Mucosa of descending colon (tissue), 3 donors: Measurements from ENCODE around the gene TBX19. TPM values are rescaled to one million over a fixed set of nuclear protein-coding genes. Genes with fewer than 3 reads are reported as not detected.
A peak's percentile ranks its signal among the peaks of the same experiment; 100 is the strongest.

Source experiments
- ATAC-seq: fragments of 200-7000 bp; cut with Tn5 transposase; one replicate; pipeline ENCODE4 v1.9.1; 2020; ENCODE audit warnings: mild to moderate bottlenecking, moderate library complexity
- DNase-seq, 3 donors: peaks; one replicate each; pipeline ENCODE4 v3.0.0-alpha.2; 2020
- H3K36me3 ChIP-seq: fragments of 200-600 bp; one replicate; pipeline ENCODE4 v1.8.0; 2021; ENCODE audit warnings: low read depth, mild to moderate bottlenecking
- H3K4me1 ChIP-seq: fragments of 200-600 bp; one replicate; pipeline ENCODE4 v1.8.0; 2021; ENCODE audit warnings: low read depth, mild to moderate bottlenecking
- H3K4me3 ChIP-seq: fragments of 200-600 bp; one replicate; pipeline ENCODE4 v1.8.0; 2021; ENCODE audit warnings: mild to moderate bottlenecking
- H3K9me3 ChIP-seq: fragments of 200-600 bp; one replicate; pipeline ENCODE4 v1.8.0; 2021; ENCODE audit warnings: mild to moderate bottlenecking
- CTCF ChIP-seq: fragments of 200-600 bp; IDR thresholded peaks from one replicate; pipeline ENCODE4 v1.8.0; 2022; ENCODE audit warnings: antibody characterized with exemption, mild to moderate bottlenecking
- intact Hi-C, 2 donors: fragments of 100-400 bp; cut with DNase I in 1 of 2; cut with micrococcal nuclease in 1 of 2; formaldehyde crosslinking; loops; one replicate each; pipeline versions ENCODE4 v1.11.0 to v1.11.1; 2022; cut with DNase I, micrococcal nuclease
- total RNA-seq, 3 donors: library from RNA; stranded (reverse); fragmentation: NEBNext Ultra II Directional in 2 of 3; extraction: Animal tissue kit (Norgen Biotek cat#: 25700) in 2 of 3; gene quantifications; one replicate each; pipeline versions ENCODE4 v1.2.1 to v1.2.4, GENCODE V29; 2021 to 2023
- donor health status: DM: no; HTN: no; CAD: no; lungs with moderate emphysema.
- donor health status: DM: no; HTN: no; CAD: no.
- donor health status: DM: no; HTN: yes; CAD: no.

The TBX19 gene
- total RNA-seq, 3 donors from 2014 or later, result 1.1 to 2.6 (median 2.3) TPM

GRCh38 chr1:168300626-168301025, 19.9 kb downstream of the TBX19 start:
- Histone ChIP-seq H3K9me3 (no peaks in the 10 kb centered on the region), H3K4me3 (no peak overlapping the region), H3K4me1 (no peaks in the 10 kb centered on the region), H3K36me3 (no peaks in the 10 kb centered on the region)
- no peak for DNase-seq
- ATAC-seq, result no peak
- TF ChIP-seq CTCF, result no peak
- intact Hi-C loops, result no loop called here

- Histone ChIP-seq H3K9me3 (no peaks in the 10 kb centered on the region), H3K4me1 (no peaks in the 10 kb centered on the region), H3K36me3 (no peaks in the 10 kb centered on the region), H3K4me3 (no peak overlapping the region)
- ATAC-seq, result peak; percentile 81
- peak in 1 of 3 donors; percentile 12 for DNase-seq
- intact Hi-C loops, result no loop called here
- TF ChIP-seq CTCF, result no peak
Observed at GRCh38 chr1:168301664-168302320, 21.1 kb downstream of the TBX19 start.

GRCh38 chr1:168303716-168304540, 23.3 kb downstream of the TBX19 start:
- Histone ChIP-seq H3K4me3 (no peak overlapping the region), H3K4me1 (no peaks in the 10 kb centered on the region), H3K36me3 (no peaks in the 10 kb centered on the region), H3K9me3 (no peaks in the 10 kb centered on the region)
- intact Hi-C loops, result no loop called here
- ATAC-seq, result no peak
- DNase-seq, result no peak
- no peak for TF ChIP-seq CTCF

GRCh38 chr1:168304865-168305264, 24.2 kb downstream of the TBX19 start:
- H3K36me3 ChIP-seq, result no peaks in the 10 kb centered on the region
- no peak for DNase-seq
- no peak overlapping the region for H3K4me3 ChIP-seq
- H3K9me3 ChIP-seq, result no peaks in the 10 kb centered on the region
- no peak for ATAC-seq
- TF ChIP-seq CTCF, result no peak
- intact Hi-C loops, result no loop called here
- no peaks in the 10 kb centered on the region for H3K4me1 ChIP-seq

GRCh38 chr1:168312718-168313604, 32.3 kb downstream of the TBX19 start:
- intact Hi-C loops, result no loop called here
- TF ChIP-seq CTCF, result no peak
- peak; percentile 58 for ATAC-seq

More at GRCh38 chr1:168312718-168313604, 32.3 kb downstream of the TBX19 start:
- Histone ChIP-seq H3K4me1 (no peaks in the 10 kb centered on the region), H3K36me3 (no peaks in the 10 kb centered on the region), H3K4me3 (no peak overlapping the region), H3K9me3 (no peaks in the 10 kb centered on the region)
- DNase-seq, result no peak
